Measurements from ENCODE around the gene CACNA2D1. TPM values are rescaled to one million over a fixed set of nuclear protein-coding genes. Genes with fewer than 3 reads are reported as not detected.

Gene CACNA2D1
- total RNA-seq, 1 experiment from 2014 or later = 36.2 TPM

DNA sequence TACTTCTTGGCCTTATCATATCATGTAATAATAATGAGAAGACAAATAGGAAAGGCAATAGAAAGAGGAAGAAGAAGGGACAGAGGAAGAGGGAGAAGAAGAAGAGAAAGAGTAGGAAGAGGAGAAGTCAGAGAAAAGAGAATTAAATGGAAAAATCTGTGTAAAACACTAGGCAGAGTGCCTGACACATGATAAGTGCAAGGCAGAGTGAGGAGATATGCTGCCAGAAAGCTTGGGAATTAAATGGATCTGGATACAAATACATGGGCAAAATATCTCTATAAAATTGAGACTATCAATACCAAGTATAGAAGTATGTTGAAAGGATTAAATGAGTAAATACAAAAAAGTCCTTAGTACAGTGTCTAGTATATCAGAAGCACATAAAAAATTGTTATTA lies 124.8 kb downstream of the CACNA2D1 start:
- Histone ChIP-seq H3K9me3 (ENCODE audit: control insufficient read depth, low read depth, low read length) (no peaks in the 10 kb centered on the region), H2BK5ac (ENCODE audit: insufficient read length, low read length) (no peak overlapping the region), H3K4me2 (ENCODE audit: insufficient read depth, insufficient read length, low read length) (no peak overlapping the region), H2BK20ac (ENCODE audit: low read depth, low read length, poor library complexity, severe bottlenecking) (no peak overlapping the region), H2AK5ac (ENCODE audit: insufficient read length, low read length) (no peak overlapping the region), H4K8ac (replicated peaks; ENCODE audit: insufficient read length, low read depth, low read length) (no peak overlapping the region), H3K79me1 (ENCODE audit: insufficient read depth, low read depth, low read length, poor library complexity, severe bottlenecking) (no peaks in the 10 kb centered on the region), H4K91ac (ENCODE audit: insufficient read length, low read depth, low read length) (no peak overlapping the region), H4K20me1 (ENCODE audit: control insufficient read depth, insufficient read depth, insufficient read length) (no peaks in the 10 kb centered on the region), H3K4me1 (ENCODE audit: insufficient read depth, low read length) (peaks cover 6% of the 10 kb centered on the region; the same call in 1 of the 2 replicates), H3K9ac (ENCODE audit: extremely low read depth, insufficient read length, low read length) (no peak overlapping the region), H3K4ac (ENCODE audit: low read depth, low read length) (no peak overlapping the region), H3K56ac (ENCODE audit: insufficient read length, low read depth, low read length) (no peak overlapping the region), H3T11ph (ENCODE audit: low read length) (no peak overlapping the region), H2BK120ac (ENCODE audit: low read depth, low read length, poor library complexity, severe bottlenecking) (no peak overlapping the region), H3K27me3 (ENCODE audit: insufficient read depth, low read length) (no peaks in the 10 kb centered on the region), H3K27ac (ENCODE audit: insufficient read length, low read depth, low read length) (no peak overlapping the region), H2AFZ (ENCODE audit: low read length) (no peak overlapping the region), H4K5ac (ENCODE audit: insufficient read length, low read depth, low read length) (no peak overlapping the region), H2BK12ac (ENCODE audit: insufficient read length, low read depth, low read length) (no peak overlapping the region), H3K14ac (ENCODE audit: insufficient read depth, low read length) (no peak overlapping the region), H3K79me2 (ENCODE audit: insufficient read depth, low read length) (no peaks in the 10 kb centered on the region), H3K23ac (ENCODE audit: insufficient read length, low read depth, low read length) (no peak overlapping the region), H3K23me2 (ENCODE audit: insufficient read length, low read depth, low read length, poor library complexity, severe bottlenecking) (no peaks in the 10 kb centered on the region), H3K18ac (ENCODE audit: insufficient read length, low read depth, low read length) (no peak overlapping the region), H2BK15ac (ENCODE audit: low read depth, low read length) (no peak overlapping the region)
- Mint-ChIP-seq H3K4me1 (peaks cover 29 to 34% of the 10 kb centered on the region in 2 experiments), H3K27me3 (ENCODE audit: low read depth) (no peaks in the 10 kb centered on the region), H3K27ac (peak overlapping the region in 2 of 3 experiments; percentile 8 to 80; a peak in 2 of 7 replicates), H3K36me3 (ENCODE audit: insufficient read depth in 1 of 3, low read depth in 3 of 3) (peaks cover 0 to 8% (median 5%) of the 10 kb centered on the region in 3 experiments; a peak in 3 of 7 replicates), H3K9me3 (peaks cover 0 to 2% of the 10 kb centered on the region in 2 experiments; a peak in 3 of 5 replicates), H3K4me3 (no peak overlapping the region)
- DNase-seq = no peak
- no peak for TF ChIP-seq CTCF (conservative IDR thresholded peaks at IDR 0.05)
